GM12872 (cell line): ENCODE results near the gene ARCN1.

ENCODE experiments used
- CTCF ChIP-seq: IDR thresholded peaks from 3 replicates; pipeline ENCODE4 v1.5.1; 2011; ENCODE audit warnings: low read depth, mild to moderate bottlenecking, low read length, moderate library complexity; ENCODE audit not compliant: insufficient read depth

The ARCN1 gene

GRCh38 chr11:118628432-118628831 is 56.2 kb downstream of the ARCN1 start:
- no peak for TF ChIP-seq CTCF

GRCh38 chr11:118628861-118629549 is 56.8 kb downstream of the ARCN1 start:
- TF ChIP-seq CTCF, result no peak

GRCh38 chr11:118629761-118630661 is 57.8 kb downstream of the ARCN1 start:
- no peak for TF ChIP-seq CTCF

GRCh38 chr11:118631142-118631909 is 59.1 kb downstream of the ARCN1 start:
- TF ChIP-seq CTCF, result no peak

GRCh38 chr11:118632577-118633318 is 60.5 kb downstream of the ARCN1 start:
- no peak for TF ChIP-seq CTCF

GRCh38 chr11:118633319-118633690 is 61.1 kb downstream of the ARCN1 start:
- TF ChIP-seq CTCF, result no peak
